Neural cell (in vitro differentiated cells): ENCODE measurements around the gene NACC2.

Source experiments
- EP300 ChIP-seq: fragments of 450-650 bp; conservative IDR thresholded peaks from 2 replicates; pipeline ENCODE4 v1.6.1; 2014; ENCODE audit warnings: antibody characterized with exemption, mild to moderate bottlenecking, moderate library complexity; ENCODE audit not compliant: poor library complexity, severe bottlenecking
- EZH2 ChIP-seq: fragments of 200-600, 300-800 bp; shearing (Covaris generic), sonication (generic); IDR thresholded peaks from 2 replicates; pipeline ENCODE4 v1.6.1; 2014; ENCODE audit warnings: antibody characterized with exemption, low read length, borderline replicate concordance, mild to moderate bottlenecking; ENCODE audit not compliant: insufficient read depth, poor library complexity, severe bottlenecking
- SMC3 ChIP-seq: fragments of 450-650 bp; conservative IDR thresholded peaks from 2 replicates; pipeline ENCODE4 v1.6.1; 2014; ENCODE audit warnings: antibody characterized with exemption, mild to moderate bottlenecking, moderate library complexity; ENCODE audit not compliant: poor library complexity
- TF ChIP-seq, protein P1 (sequence below): fragments of 450-650 bp; IDR thresholded peaks from 2 replicates; pipeline ENCODE4 v1.5.1; 2014; ENCODE audit warnings: antibody characterized with exemption, mild to moderate bottlenecking, moderate library complexity; ENCODE audit not compliant: poor library complexity, severe bottlenecking

GRCh38 chr9:136060671-136061371, 34.3 kb downstream of the NACC2 start:
- TF ChIP-seq, protein P1, sequence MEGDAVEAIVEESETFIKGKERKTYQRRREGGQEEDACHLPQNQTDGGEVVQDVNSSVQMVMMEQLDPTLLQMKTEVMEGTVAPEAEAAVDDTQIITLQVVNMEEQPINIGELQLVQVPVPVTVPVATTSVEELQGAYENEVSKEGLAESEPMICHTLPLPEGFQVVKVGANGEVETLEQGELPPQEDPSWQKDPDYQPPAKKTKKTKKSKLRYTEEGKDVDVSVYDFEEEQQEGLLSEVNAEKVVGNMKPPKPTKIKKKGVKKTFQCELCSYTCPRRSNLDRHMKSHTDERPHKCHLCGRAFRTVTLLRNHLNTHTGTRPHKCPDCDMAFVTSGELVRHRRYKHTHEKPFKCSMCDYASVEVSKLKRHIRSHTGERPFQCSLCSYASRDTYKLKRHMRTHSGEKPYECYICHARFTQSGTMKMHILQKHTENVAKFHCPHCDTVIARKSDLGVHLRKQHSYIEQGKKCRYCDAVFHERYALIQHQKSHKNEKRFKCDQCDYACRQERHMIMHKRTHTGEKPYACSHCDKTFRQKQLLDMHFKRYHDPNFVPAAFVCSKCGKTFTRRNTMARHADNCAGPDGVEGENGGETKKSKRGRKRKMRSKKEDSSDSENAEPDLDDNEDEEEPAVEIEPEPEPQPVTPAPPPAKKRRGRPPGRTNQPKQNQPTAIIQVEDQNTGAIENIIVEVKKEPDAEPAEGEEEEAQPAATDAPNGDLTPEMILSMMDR = no peak
- TF ChIP-seq EP300 (no peak), SMC3 (no peak), EZH2 (no peak)
